Central memory CD8-positive, alpha-beta T cell (primary cell): ENCODE data around the gene GRAMD1B.

ENCODE experiments used
- ATAC-seq: fragments of 150-1000 bp; cut with Tn5 transposase; replicated peaks from 2 replicates; pipeline ENCODE4 v1.10.0; 2022; ENCODE audit warnings: mild to moderate bottlenecking, moderate FRiP score, moderate number of reproducible peaks; ENCODE audit not compliant: poor library complexity, severe bottlenecking; ENCODE audit errors: extremely low read depth
- DNase-seq, 2 donors: peaks; one replicate each; pipeline ENCODE4 v3.0.0; 2021; ENCODE audit warnings: low spot score in 2 of 2
- H3K27ac Mint-ChIP-seq: one replicate; pipeline ENCODE4 v1.8.0; 2022; ENCODE audit warnings: low read depth, mild to moderate bottlenecking, moderate library complexity, mixed read lengths
- H3K27me3 Mint-ChIP-seq: one replicate; pipeline ENCODE4 v1.8.0; 2022; ENCODE audit warnings: mixed read lengths
- H3K36me3 Mint-ChIP-seq: one replicate; pipeline ENCODE4 v1.8.0; 2022; ENCODE audit warnings: mild to moderate bottlenecking, moderate library complexity, mixed read lengths; ENCODE audit not compliant: insufficient read depth
- H3K4me1 Mint-ChIP-seq: one replicate; pipeline ENCODE4 v1.8.0; 2022; ENCODE audit warnings: mixed read lengths
- H3K4me3 Mint-ChIP-seq: one replicate; pipeline ENCODE4 v1.8.0; 2022; ENCODE audit warnings: mild to moderate bottlenecking, moderate library complexity, mixed read lengths
- H3K9me3 Mint-ChIP-seq: one replicate; pipeline ENCODE4 v1.8.0; 2022; ENCODE audit warnings: mixed read lengths

The GRAMD1B gene

GRCh38 chr11:123475469-123475868 is 45.4 kb downstream of the GRAMD1B start:
- Mint-ChIP-seq H3K4me1 (peaks cover 21% of the 10 kb centered on the region), H3K4me3 (no peak overlapping the region), H3K36me3 (no peaks in the 10 kb centered on the region), H3K27me3 (no peaks in the 10 kb centered on the region), H3K27ac (no peak overlapping the region), H3K9me3 (no peaks in the 10 kb centered on the region)
- no peak for DNase-seq
- no peak for ATAC-seq

DNA sequence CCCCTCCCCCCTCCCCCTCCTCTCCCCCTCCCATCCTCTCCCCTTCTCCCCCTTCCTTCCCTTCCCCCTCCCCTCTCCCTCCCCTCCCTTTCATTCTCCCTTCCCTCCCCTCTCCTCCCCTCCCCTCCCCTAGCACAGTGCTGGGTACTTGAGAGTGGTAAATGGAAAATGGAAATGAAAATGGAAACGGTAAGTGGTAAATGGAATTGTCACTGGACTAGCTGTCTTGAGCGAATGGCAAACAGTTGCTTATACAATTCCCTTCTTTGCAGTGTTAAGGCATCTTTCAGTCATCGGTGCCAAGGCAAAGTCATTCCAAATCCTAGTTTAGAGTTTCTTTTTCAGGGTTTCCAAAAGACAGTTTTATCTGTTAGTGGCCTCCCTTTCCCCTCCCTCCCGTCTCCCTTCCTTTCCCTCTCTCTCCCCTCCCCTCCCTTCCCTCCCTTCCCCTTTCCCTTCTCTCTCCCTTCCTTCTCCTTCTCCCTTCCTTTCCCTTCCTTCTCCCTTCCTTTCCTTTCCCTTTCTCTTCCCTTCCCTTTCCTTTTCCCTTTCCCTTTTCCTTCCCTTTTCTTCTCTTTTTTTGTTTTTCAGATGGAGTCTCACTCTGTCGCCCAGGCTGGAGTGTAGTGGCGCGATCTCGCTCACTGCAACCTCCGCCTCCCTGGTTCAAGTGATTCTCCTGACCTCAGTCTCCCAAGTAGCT is 47.3 kb downstream of the GRAMD1B start:
- Mint-ChIP-seq H3K4me3 (no peak overlapping the region), H3K27ac (no peak overlapping the region), H3K36me3 (peaks cover 3% of the 10 kb centered on the region), H3K9me3 (no peaks in the 10 kb centered on the region), H3K4me1 (peaks cover 32% of the 10 kb centered on the region), H3K27me3 (no peaks in the 10 kb centered on the region)
- ATAC-seq = no peak
- DNase-seq = no peak

DNA sequence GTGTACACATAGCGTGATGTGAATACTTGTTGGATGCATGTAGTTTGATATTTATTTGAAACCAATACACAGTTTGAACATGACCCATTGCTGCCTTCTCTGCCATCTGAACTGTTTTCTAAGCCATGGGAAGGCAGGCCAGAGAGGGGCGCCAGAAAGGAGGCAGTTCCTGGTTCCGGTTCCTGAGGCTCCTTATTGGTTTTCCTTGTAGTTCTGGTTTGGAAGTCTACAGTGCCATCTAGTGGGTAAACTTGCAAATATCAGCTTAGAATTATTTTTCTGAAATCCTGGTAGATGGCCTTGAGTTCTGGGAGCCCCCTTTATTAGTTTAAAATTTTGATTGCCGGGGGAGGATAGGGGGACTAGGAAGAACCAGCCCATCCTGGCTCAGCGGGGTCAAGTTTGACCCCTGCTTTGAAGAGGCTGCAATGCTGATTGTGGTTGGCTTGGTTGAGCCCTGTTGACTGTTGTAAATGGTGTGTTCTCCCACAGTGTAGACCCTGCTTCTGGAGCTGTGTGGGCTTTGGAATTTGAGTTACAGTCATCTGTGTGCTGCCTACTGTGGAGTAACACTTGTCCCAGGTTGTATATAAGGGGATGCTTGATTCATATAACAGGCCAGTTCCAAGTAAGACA is 48.4 kb downstream of the GRAMD1B start:
- DNase-seq = peak in 1 of 2 donors; percentile 23
- Mint-ChIP-seq H3K36me3 (peaks cover 3% of the 10 kb centered on the region), H3K9me3 (no peaks in the 10 kb centered on the region), H3K4me3 (peak overlapping the region; percentile 41), H3K27me3 (no peaks in the 10 kb centered on the region), H3K27ac (peak overlapping the region; percentile 84), H3K4me1 (peaks cover 32% of the 10 kb centered on the region)
- no peak for ATAC-seq

GRCh38 chr11:123479048-123479837 is 49.2 kb downstream of the GRAMD1B start:
- H3K36me3 Mint-ChIP-seq = peaks cover 3% of the 10 kb centered on the region
- H3K4me3 Mint-ChIP-seq = peak overlapping the region; percentile 41
- peaks cover 35% of the 10 kb centered on the region for H3K4me1 Mint-ChIP-seq
- no peaks in the 10 kb centered on the region for H3K27me3 Mint-ChIP-seq
- DNase-seq = no peak
- peak overlapping the region; percentile 84 for H3K27ac Mint-ChIP-seq
- no peaks in the 10 kb centered on the region for H3K9me3 Mint-ChIP-seq
- peak; percentile 35 for ATAC-seq

DNA sequence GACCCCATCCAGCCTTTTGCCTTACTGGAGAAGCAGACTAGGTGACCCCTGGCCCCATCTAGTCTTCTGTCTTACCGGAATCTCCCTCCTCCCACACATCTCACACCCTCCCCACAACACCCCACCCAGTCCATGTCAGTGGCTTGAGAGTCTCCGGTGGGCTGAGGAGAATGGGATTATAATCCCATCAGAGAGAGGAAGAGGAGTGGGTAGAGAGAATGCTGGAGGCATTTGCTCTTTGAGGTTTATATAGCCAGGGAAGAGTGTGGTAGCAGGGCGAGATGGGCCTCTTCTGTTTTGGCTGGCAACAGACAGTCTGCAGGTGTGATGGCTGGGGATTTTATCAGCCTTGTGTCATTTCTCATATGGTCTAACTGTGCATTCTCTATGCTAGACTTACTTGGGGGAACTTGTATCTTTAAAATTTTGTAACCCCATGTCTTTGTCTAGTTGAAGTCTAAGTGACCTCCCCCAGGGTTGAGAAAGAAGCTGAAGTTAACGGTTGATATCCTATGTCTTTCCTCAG is 50.3 kb downstream of the GRAMD1B start:
- no peak overlapping the region for H3K4me3 Mint-ChIP-seq
- no peak for ATAC-seq
- no peak overlapping the region for H3K27ac Mint-ChIP-seq

GRCh38 chr11:123480882-123481281 is 50.8 kb downstream of the GRAMD1B start:
- Mint-ChIP-seq H3K9me3 (no peaks in the 10 kb centered on the region), H3K4me1 (peaks cover 38% of the 10 kb centered on the region), H3K27me3 (no peaks in the 10 kb centered on the region), H3K4me3 (no peak overlapping the region), H3K27ac (no peak overlapping the region), H3K36me3 (peaks cover 3% of the 10 kb centered on the region)
- DNase-seq = no peak
- no peak for ATAC-seq

More for the DNA sequence above, 50.3 kb downstream of the GRAMD1B start:
- DNase-seq = no peak
- H3K4me1 Mint-ChIP-seq = peaks cover 38% of the 10 kb centered on the region
- H3K27me3 Mint-ChIP-seq = no peaks in the 10 kb centered on the region
- H3K36me3 Mint-ChIP-seq = peaks cover 3% of the 10 kb centered on the region
- no peaks in the 10 kb centered on the region for H3K9me3 Mint-ChIP-seq

GRCh38 chr11:123481640-123482039 is 51.6 kb downstream of the GRAMD1B start:
- H3K27ac Mint-ChIP-seq = no peak overlapping the region
- ATAC-seq = peak; percentile 29
- no peaks in the 10 kb centered on the region for H3K9me3 Mint-ChIP-seq
- H3K27me3 Mint-ChIP-seq = no peaks in the 10 kb centered on the region
- H3K4me1 Mint-ChIP-seq = peaks cover 38% of the 10 kb centered on the region
- H3K4me3 Mint-ChIP-seq = no peak overlapping the region
- H3K36me3 Mint-ChIP-seq = peaks cover 3% of the 10 kb centered on the region
- no peak for DNase-seq

DNA sequence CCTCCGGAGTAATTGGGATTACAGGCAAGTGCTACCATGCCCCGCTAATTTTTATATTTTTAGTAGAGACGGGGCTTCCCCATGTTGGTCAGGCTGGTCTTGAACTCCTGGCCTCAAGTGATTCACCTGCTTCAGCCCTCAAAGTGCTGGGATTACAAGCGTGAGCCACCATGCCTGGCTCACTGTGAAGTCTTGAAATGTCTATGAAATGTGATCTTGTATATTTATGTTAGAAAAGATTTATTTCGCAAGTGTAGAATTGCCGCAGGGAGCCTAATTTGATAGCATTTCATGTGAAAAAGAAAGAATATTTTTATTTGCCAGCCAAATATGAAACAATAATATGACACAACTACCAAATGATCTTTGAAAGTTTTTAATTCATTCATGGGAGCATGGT is 52.1 kb downstream of the GRAMD1B start:
- peaks cover 38% of the 10 kb centered on the region for H3K4me1 Mint-ChIP-seq
- no peaks in the 10 kb centered on the region for H3K27me3 Mint-ChIP-seq
- no peaks in the 10 kb centered on the region for H3K9me3 Mint-ChIP-seq
- DNase-seq = no peak
- no peak overlapping the region for H3K27ac Mint-ChIP-seq
- H3K36me3 Mint-ChIP-seq = peaks cover 3% of the 10 kb centered on the region
- no peak overlapping the region for H3K4me3 Mint-ChIP-seq
- no peak for ATAC-seq

DNA sequence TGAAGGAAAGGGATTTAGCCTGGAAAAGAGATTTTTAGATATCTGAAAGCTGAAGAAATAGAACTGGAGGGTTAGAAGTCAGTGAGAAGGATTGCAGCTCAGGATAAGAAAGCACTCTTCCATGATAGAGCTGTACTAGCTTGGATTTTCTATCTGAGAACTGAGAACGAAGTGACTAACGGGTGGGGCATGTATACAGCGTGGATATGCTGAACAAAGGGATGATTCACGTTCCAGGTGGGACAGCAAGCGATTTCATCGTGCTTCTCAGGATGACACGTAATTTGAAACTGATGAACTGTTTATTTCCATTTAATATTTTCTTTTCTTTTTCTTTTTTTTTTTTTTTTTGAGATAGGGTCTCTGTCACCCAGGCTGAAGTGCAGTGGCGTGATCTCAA is 53.0 kb downstream of the GRAMD1B start:
- H3K4me1 Mint-ChIP-seq = peaks cover 36% of the 10 kb centered on the region
- no peak overlapping the region for H3K4me3 Mint-ChIP-seq
- H3K9me3 Mint-ChIP-seq = no peaks in the 10 kb centered on the region
- H3K27me3 Mint-ChIP-seq = no peaks in the 10 kb centered on the region
- H3K27ac Mint-ChIP-seq = no peak overlapping the region
- no peak for ATAC-seq
- no peak for DNase-seq
- H3K36me3 Mint-ChIP-seq = peaks cover 3% of the 10 kb centered on the region

GRCh38 chr11:123483466-123483865 is 53.4 kb downstream of the GRAMD1B start:
- no peak overlapping the region for H3K27ac Mint-ChIP-seq
- H3K9me3 Mint-ChIP-seq = no peaks in the 10 kb centered on the region
- H3K27me3 Mint-ChIP-seq = no peaks in the 10 kb centered on the region
- ATAC-seq (no peak), DNase-seq (no peak)
- peaks cover 3% of the 10 kb centered on the region for H3K36me3 Mint-ChIP-seq
- no peak overlapping the region for H3K4me3 Mint-ChIP-seq
- H3K4me1 Mint-ChIP-seq = peaks cover 32% of the 10 kb centered on the region

- no peak overlapping the region for H3K27ac Mint-ChIP-seq
- ATAC-seq (no peak), DNase-seq (no peak)
- peaks cover 23% of the 10 kb centered on the region for H3K4me1 Mint-ChIP-seq
- peaks cover 3% of the 10 kb centered on the region for H3K36me3 Mint-ChIP-seq
- no peaks in the 10 kb centered on the region for H3K9me3 Mint-ChIP-seq
- H3K4me3 Mint-ChIP-seq = no peak overlapping the region
- H3K27me3 Mint-ChIP-seq = no peaks in the 10 kb centered on the region
These were observed 54.4 kb downstream of the GRAMD1B start for GRCh38 chr11:123484448-123484847.

DNA sequence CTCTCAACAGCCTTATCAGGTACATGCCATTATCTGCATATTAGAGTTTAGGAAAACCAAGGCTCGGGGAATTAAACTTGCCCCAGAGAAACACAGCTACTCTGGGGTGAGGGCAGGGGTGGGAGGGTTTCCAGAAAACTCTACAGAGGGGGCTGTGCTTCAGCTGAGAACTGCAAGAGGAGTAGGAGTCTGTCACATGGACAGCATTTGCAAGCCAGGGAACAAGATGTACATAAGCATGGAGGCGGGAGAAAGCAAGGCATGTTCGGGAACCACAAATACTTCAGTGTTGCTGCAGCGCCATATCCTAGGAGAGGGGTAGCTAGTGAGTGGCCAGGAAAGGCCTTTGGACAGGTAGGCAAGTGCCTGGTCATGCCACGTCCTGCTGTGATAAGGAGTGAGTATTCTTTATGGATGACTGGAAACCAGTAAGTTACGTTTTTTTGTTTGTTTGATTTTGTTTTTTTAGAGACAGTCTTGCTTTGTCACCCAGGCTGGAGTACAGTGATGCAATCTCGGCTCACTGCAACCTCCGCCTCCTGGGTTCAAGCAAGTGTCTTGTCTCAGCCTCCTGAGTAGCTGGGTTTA is 57.2 kb downstream of the GRAMD1B start:
- ATAC-seq (no peak), DNase-seq (no peak)
- H3K36me3 Mint-ChIP-seq = no peaks in the 10 kb centered on the region
- H3K4me3 Mint-ChIP-seq = no peak overlapping the region
- H3K27me3 Mint-ChIP-seq = no peaks in the 10 kb centered on the region
- no peak overlapping the region for H3K27ac Mint-ChIP-seq
- no peaks in the 10 kb centered on the region for H3K9me3 Mint-ChIP-seq
- H3K4me1 Mint-ChIP-seq = peaks cover 6% of the 10 kb centered on the region
